A673 (cell line): Measurements from ENCODE around the gene STX4.

ENCODE experiments used
- CTCF ChIP-seq: fragments of 300-800, 200-600 bp; sonication (generic); conservative IDR thresholded peaks from 2 replicates; pipeline ENCODE4 v1.5.1; 2017; ENCODE audit warnings: low read depth, mild to moderate bottlenecking, antibody characterized with exemption, low read length, moderate library complexity, mixed read lengths
- EZH2 ChIP-seq: fragments of 200-600 bp; sonication (generic); IDR thresholded peaks from 2 replicates; pipeline ENCODE4 v1.6.1; 2017; ENCODE audit warnings: borderline replicate concordance, low read depth, mild to moderate bottlenecking, mixed read lengths, antibody characterized with exemption, low read length; ENCODE audit not compliant: poor library complexity, severe bottlenecking

GRCh38 chr16:31004658-31005057 is 28.7 kb upstream of the STX4 start:
- TF ChIP-seq CTCF (no peak), EZH2 (no peak)
